GM12873 (cell line): ENCODE data around the gene KIF26A.

ENCODE experiments used
- CTCF ChIP-seq: IDR thresholded peaks from 2 replicates; pipeline ENCODE4 v1.5.1; 2012; ENCODE audit warnings: low read depth, mild to moderate bottlenecking, moderate library complexity, low read length, control low read depth; ENCODE audit not compliant: insufficient read depth; ENCODE audit errors: missing control alignments

KIF26A gene

GRCh38 chr14:104141621-104142091 is 3.3 kb downstream of the KIF26A start:
- TF ChIP-seq CTCF, result no peak

- TF ChIP-seq CTCF, result no peak
Observed at GRCh38 chr14:104142136-104142945, 4.0 kb downstream of the KIF26A start.

DNA sequence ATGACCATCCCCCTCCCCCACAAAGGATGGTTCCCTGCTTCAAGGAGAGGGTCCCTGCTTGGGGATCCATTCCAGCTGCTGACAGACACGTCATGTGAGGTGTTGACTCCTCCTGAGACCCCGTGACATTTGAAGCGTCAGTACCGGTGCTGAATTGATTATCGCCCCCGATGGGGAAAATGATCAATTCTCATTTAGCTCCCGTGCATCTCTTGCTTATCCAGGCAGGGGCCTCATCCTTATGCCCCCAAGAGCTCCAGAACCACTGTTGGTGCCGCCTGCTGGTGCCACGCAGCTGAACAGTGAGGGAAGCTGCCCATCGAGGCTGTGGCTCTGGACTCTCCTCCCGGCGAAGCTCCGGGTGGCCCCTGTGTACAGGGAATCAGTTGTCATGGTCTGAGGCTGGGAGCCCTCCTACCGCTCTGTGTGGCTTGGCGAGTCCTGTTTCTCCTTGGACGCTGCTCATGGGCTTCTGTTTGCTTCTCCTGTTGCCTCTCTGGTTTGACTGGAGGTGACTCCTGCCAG is 4.6 kb downstream of the KIF26A start:
- no peak for TF ChIP-seq CTCF

- TF ChIP-seq CTCF, result no peak
Observed at GRCh38 chr14:104143521-104144452, 5.4 kb downstream of the KIF26A start.

DNA sequence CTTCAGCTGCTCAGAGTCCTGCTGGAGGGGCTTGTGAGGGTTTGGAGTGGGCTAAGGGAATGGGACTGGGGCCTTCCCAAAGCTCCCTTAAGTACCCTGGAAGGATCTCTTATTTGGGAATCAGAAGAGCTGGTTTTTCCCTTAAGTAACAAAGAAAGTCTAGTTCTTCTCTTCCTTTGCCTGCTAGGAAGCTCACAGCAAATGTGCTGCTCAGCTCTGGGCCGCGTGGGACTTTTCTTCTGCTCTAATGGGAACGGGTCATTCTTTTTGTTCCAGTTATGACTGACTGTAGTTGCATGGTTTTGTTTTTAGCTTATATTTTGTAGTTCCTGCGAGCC is 6.0 kb downstream of the KIF26A start:
- no peak for TF ChIP-seq CTCF

DNA sequence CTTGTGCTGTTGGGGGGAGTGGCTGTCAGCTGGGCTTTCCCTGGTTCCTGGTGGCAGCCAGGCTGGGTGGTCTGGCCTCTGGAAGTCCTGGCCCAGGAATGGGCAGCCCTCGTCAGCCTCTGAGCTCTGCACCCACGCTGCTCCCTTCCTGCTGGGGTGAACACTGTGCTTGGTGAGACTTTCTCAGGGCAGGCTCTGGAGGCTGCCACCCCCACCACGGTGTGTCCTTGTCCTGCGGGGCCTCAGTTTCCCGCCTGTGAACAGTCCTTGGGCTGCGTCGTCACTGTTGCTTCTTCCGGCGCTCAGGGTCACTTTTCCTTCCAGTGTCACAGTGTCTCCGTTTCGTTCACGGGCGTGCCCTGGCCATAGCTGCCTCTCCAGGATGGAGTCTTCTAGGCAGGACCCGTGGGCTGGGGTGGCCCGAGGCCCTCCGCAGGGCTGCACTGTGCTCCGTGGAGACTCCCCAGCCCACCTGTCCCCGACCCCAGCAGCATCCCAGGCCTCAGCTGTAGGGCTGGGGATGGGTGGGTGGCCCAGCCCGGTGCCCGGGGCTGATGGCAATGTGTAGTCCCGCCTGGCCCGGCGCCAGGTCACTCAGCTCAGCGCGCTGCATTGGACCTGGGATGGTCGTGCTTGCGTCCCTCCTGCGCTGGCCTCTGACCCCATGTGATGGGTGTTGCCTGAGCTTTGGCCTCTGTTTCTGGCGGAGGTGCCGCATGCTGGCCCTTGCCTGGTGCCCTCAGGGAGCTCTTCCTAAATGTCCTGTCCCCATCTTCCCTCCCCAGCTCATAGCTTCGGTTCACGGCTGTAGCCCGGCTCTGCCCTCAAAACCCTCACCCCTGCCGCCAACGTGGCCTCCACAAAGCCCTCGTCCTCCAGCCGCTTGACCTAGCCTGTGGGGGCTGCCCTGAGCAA is 6.8 kb downstream of the KIF26A start:
- no peak for TF ChIP-seq CTCF
